ENCODE data around the gene FAAH. TPM values are rescaled to one million over a fixed set of nuclear protein-coding genes. Genes with fewer than 3 reads are reported as not detected.

The FAAH gene
- total and polyA plus RNA-seq, 12 donors: 12.0 to 162 (median 38.8) TPM

GRCh38 chr1:46401154-46401913 is 7.2 kb downstream of the FAAH start:
- peaks cover 15 to 17% of the 10 kb centered on the region in 2 donors for H3K4me1 ChIP-seq (replicated peaks in 1 of 2)
- no peaks in the 10 kb centered on the region for H3K27me3 ChIP-seq
- no peak overlapping the region for H3K4me3 ChIP-seq
- peak overlapping the region in 2 of 5 donors; percentile 68 to 70 for H3K27ac ChIP-seq
- DNase-seq: peak in 1 of 7 donors; percentile 23
- no peak for TF ChIP-seq POLR2A (IDR thresholded peaks at IDR 0.05)
- TF ChIP-seq, protein P1, sequence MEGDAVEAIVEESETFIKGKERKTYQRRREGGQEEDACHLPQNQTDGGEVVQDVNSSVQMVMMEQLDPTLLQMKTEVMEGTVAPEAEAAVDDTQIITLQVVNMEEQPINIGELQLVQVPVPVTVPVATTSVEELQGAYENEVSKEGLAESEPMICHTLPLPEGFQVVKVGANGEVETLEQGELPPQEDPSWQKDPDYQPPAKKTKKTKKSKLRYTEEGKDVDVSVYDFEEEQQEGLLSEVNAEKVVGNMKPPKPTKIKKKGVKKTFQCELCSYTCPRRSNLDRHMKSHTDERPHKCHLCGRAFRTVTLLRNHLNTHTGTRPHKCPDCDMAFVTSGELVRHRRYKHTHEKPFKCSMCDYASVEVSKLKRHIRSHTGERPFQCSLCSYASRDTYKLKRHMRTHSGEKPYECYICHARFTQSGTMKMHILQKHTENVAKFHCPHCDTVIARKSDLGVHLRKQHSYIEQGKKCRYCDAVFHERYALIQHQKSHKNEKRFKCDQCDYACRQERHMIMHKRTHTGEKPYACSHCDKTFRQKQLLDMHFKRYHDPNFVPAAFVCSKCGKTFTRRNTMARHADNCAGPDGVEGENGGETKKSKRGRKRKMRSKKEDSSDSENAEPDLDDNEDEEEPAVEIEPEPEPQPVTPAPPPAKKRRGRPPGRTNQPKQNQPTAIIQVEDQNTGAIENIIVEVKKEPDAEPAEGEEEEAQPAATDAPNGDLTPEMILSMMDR (IDR thresholded peaks at IDR 0.05): no peak
- no peaks in the 10 kb centered on the region for H3K9me3 ChIP-seq (replicated peaks in 1 of 3)
- 55 to 63% (median 59%) methylated on average over 5 to 6 of the region's 6 CpGs for WGBS, 4 donors
- no peaks in the 10 kb centered on the region for H3K36me3 ChIP-seq (replicated peaks in 1 of 2)
- intact Hi-C loops (cut with DNase I): no loop called here

- TF ChIP-seq POLR2A (IDR thresholded peaks at IDR 0.05): peak in 1 of 2 donors; percentile 42
- TF ChIP-seq, protein P1 (IDR thresholded peaks at IDR 0.05): no peak
- Histone ChIP-seq H3K4me1 (replicated peaks in 1 of 2) (peaks cover 15 to 23% of the 10 kb centered on the region in 2 donors), H3K36me3 (replicated peaks in 1 of 2) (no peaks in the 10 kb centered on the region), H3K27me3 (no peaks in the 10 kb centered on the region), H3K4me3 (no peak overlapping the region), H3K9me3 (replicated peaks in 1 of 3) (no peaks in the 10 kb centered on the region), H3K27ac (peak overlapping the region in 3 of 5 donors; percentile 49 to 70 (median 68))
- WGBS, 4 donors: 19 to 43% (median 22%) methylated on average over 5 to 10 of the region's 10 CpGs
- peak; percentile 72 to 92 (median 87) for DNase-seq
- intact Hi-C loops (cut with DNase I): no loop called here
Measured at GRCh38 chr1:46401964-46402626, 8.0 kb downstream of the FAAH start.

DNA sequence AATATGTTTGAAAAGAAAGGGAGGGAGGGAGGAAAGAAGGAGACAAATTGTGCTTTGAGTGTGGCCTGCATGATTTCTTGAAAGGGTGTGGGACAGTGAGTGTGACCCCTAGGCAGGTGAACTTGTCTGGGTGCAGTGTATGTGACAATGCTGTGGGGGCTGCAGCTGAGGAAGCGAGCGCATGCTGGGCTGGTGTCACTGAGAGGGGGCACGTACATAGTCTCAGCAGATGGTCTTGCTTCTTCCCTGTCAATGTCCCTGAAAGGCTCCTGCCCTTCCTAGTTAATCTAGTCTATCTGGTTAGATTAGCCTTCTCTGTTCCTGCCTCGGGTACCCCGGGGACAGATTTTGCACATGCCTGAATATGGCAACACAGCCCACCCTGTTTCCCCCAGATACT is 9.8 kb downstream of the FAAH start:
- no peak overlapping the region for H3K4me3 ChIP-seq
- no peaks in the 10 kb centered on the region for H3K9me3 ChIP-seq (replicated peaks in 1 of 3)
- 90 to 96% (median 94%) methylated on average over 5 of the region's 5 CpGs for WGBS, 4 donors
- peaks cover 15 to 24% of the 10 kb centered on the region in 2 donors for H3K4me1 ChIP-seq (replicated peaks in 1 of 2)
- H3K27me3 ChIP-seq: no peaks in the 10 kb centered on the region
- intact Hi-C loops (cut with DNase I): no loop called here
- no peak overlapping the region for H3K27ac ChIP-seq
- no peaks in the 10 kb centered on the region for H3K36me3 ChIP-seq (replicated peaks in 1 of 2)
- TF ChIP-seq, protein P1 (IDR thresholded peaks at IDR 0.05): no peak
- TF ChIP-seq POLR2A (IDR thresholded peaks at IDR 0.05): no peak
- no peak for DNase-seq

DNA sequence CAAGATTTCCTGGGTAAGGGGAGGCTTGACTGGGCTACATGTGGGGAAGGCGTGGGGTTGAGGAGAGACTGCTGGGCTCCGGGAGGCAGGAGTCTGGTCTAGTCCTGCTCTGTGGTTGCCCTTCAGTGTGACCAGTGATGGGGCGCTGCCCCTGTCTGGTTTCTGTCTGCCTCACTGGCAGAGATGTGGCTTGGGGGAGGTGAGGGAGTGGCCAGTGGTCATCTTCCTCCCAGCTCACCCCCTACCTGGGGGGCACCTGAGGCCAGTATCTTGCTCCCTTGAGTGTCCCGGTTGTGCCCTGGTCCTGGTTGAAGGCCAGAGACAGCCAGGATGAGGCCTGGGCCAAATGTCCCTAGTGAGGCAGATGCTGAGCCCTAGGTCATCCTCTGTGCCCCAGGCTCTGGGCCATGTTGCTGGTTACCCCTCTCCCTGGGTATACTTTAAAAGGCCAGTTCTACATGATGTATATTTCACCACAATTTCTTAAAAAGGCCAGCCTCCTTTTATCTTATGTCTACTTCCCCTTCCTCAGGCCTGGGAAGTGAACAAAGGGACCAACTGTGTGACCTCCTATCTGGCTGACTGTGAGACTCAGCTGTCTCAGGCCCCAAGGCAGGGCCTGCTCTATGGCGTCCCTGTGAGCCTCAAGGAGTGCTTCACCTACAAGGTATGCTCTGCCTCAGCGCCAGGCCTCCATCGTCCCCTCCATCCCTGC is 10.5 kb downstream of the FAAH start:
- Histone ChIP-seq H3K4me3 (no peak overlapping the region), H3K27me3 (no peaks in the 10 kb centered on the region), H3K4me1 (replicated peaks in 1 of 2) (peaks cover 15 to 24% of the 10 kb centered on the region in 2 donors), H3K36me3 (replicated peaks in 1 of 2) (no peaks in the 10 kb centered on the region), H3K27ac (no peak overlapping the region), H3K9me3 (replicated peaks in 1 of 3) (no peaks in the 10 kb centered on the region)
- intact Hi-C loops (cut with DNase I): loop anchor here (5.0 kb wide), 2 partner anchors 123 to 128 kb away; no protein-coding TSS in a partner anchor
- TF ChIP-seq POLR2A (IDR thresholded peaks at IDR 0.05): no peak
- TF ChIP-seq, protein P1 (IDR thresholded peaks at IDR 0.05): no peak
- no peak for DNase-seq
- 88 to 92% (median 89%) methylated on average over 6 to 7 of the region's 7 CpGs for WGBS, 4 donors
